ENCODE results near the gene CACTIN. TPM values are rescaled to one million over a fixed set of nuclear protein-coding genes. Genes with fewer than 3 reads are reported as not detected.

The CACTIN gene
- total RNA-seq, 4 donors from 2014 or later = 6.8 to 28.4 (median 20.7) TPM

DNA sequence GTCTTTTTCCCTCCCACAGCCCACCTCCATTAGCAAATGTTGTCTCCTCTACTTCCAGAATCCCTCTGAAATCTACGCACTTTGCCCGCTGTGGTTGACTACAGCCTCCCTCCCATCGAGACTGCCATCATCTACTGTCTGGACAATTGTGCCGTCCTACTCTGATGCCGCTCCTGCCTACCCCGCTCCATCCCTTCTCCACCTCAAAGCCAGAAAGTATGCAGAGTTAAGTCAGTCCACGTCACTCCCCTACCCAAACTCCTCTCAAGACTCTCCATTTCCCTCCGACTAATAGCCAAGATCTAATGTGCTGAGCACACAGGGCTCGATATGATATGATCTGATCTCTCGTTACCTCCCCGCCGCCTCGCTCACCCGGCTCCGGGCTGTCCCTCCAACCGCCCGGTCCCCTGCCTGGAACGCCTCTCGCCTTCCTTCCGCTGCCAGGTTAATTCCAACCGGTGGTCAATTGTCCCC lies 556 bp downstream of the CACTIN start:
- Histone ChIP-seq H3K27ac (peak overlapping the region; percentile 91 to 92), H3K9me3 (no peaks in the 10 kb centered on the region), H3K36me3 (no peaks in the 10 kb centered on the region), H3K4me3 (peak overlapping the region; percentile 87 to 89), H3K4me1 (peaks cover 7 to 10% of the 10 kb centered on the region in 2 donors), H3K27me3 (no peaks in the 10 kb centered on the region)
- intact Hi-C loops (cut with DNase I; ENCODE audit: low total_unique reads) = no loop called here
- TF ChIP-seq, protein P1, sequence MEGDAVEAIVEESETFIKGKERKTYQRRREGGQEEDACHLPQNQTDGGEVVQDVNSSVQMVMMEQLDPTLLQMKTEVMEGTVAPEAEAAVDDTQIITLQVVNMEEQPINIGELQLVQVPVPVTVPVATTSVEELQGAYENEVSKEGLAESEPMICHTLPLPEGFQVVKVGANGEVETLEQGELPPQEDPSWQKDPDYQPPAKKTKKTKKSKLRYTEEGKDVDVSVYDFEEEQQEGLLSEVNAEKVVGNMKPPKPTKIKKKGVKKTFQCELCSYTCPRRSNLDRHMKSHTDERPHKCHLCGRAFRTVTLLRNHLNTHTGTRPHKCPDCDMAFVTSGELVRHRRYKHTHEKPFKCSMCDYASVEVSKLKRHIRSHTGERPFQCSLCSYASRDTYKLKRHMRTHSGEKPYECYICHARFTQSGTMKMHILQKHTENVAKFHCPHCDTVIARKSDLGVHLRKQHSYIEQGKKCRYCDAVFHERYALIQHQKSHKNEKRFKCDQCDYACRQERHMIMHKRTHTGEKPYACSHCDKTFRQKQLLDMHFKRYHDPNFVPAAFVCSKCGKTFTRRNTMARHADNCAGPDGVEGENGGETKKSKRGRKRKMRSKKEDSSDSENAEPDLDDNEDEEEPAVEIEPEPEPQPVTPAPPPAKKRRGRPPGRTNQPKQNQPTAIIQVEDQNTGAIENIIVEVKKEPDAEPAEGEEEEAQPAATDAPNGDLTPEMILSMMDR (IDR thresholded peaks at IDR 0.05) = no peak
- DNase-seq = no peak

DNA sequence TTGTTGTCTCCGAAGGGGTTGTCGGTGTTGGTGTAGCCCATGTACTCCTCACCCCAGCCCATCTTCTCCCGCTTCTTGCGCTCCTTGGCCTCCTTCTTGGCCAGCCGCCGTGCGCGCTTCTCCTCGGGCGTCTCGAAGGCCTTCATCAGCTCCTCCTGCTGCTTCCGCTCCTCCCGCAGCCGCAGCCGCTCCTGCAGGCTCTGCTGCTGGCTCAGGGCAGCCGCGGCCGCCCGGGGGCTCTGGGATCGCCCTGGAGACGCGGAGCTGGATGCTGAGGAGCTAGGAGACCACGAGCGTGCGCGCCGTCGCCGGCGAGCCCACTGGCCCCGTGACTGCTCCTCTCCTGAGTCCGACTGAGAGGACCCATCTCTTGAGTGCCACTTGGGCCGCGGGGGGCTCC lies 2.9 kb downstream of the CACTIN start:
- Histone ChIP-seq H3K4me1 (peaks cover 7 to 10% of the 10 kb centered on the region in 2 donors), H3K27me3 (no peaks in the 10 kb centered on the region), H3K27ac (no peak overlapping the region), H3K9me3 (no peaks in the 10 kb centered on the region), H3K36me3 (no peaks in the 10 kb centered on the region), H3K4me3 (no peak overlapping the region)
- intact Hi-C loops (cut with DNase I; ENCODE audit: low total_unique reads) = no loop called here
- TF ChIP-seq POLR2A (IDR thresholded peaks at IDR 0.05) = no peak
- DNase-seq = no peak

DNA sequence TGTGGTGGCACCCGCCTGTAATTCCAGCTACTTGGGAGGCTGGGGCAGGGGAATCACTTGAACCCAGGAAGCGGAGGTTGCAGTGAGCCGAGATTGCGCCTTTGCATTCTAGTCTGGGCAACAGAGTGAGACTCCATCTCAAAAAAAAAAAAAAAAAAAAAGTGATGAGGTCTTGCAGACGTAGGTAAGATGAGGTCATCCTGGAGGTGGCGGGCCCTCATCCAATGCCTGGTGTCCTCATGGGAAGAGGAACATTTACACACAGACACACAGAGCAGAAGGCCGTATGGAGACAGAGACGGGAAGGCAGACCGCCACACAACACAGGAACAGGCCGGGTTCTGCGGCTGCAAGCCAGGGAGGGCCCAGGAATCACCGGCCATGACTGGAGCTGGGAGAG lies 4.4 kb downstream of the CACTIN start:
- Histone ChIP-seq H3K27ac (no peak overlapping the region), H3K36me3 (no peaks in the 10 kb centered on the region), H3K4me3 (no peak overlapping the region), H3K4me1 (peaks cover 7 to 10% of the 10 kb centered on the region in 2 donors), H3K27me3 (no peaks in the 10 kb centered on the region), H3K9me3 (no peaks in the 10 kb centered on the region)
- intact Hi-C loops (cut with DNase I; ENCODE audit: low total_unique reads) = no loop called here
- no peak for DNase-seq
- TF ChIP-seq, protein P1 (IDR thresholded peaks at IDR 0.05) = no peak
- TF ChIP-seq POLR2A (IDR thresholded peaks at IDR 0.05) = no peak

DNA sequence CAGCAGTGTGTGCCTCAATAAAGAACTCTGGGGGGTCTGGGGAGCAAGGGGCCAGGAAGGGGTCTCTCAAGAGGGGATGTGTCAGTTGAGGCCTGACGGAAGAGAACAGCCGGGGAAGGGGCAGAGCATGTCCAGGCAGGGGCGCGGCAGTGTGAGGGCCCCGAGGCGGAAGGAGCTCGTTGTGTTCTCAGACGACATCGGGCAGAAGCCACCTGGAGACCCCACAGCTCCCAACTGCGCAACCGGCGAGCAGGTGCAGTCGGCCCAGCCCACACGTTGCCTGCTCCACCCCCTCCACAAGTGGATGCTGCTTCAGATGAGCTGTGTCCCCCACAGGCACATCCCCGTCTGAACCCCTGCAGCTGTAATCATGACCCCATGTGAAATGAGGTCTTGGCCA lies 4.9 kb downstream of the CACTIN start:
- peaks cover 7 to 10% of the 10 kb centered on the region in 2 donors for H3K4me1 ChIP-seq
- intact Hi-C loops (cut with DNase I; ENCODE audit: low total_unique reads) = no loop called here
- H3K36me3 ChIP-seq = no peaks in the 10 kb centered on the region

DNA sequence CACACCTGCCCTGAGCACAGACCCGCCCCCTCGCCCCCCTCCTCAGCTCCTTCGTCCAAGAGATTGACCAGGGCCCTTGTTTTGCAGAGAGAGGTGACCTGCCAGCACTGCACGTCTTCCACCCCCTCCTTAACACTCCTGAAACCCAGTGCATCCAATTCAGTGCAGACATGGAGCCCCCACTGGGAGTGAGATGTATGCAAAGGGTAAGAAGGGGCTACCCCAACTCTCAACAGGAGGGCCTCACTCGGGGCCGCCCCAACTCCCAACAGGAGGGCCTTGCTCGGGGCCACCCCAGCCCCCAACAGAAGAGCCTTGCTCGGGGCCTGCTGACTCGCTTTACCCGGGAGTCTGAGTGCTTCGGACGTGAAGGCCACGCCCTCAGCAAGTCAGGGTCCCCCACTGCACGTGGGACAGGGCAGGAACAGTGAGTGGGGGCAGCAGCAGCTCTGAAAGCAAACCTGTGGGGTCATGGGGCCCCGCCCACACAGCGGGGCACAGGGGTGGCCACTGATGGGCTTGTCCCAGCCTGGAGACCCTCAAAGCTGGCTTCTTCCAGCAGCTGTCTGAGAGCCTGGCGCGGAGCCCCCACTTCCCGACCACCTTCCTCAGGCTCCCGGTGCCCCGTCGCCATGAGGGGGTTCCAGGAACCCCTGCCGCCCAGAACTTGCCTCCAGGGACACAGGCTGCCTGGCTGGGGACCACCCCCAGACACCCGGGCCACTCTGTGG lies 5.6 kb downstream of the CACTIN start:
- H3K4me1 ChIP-seq = peaks cover 7 to 10% of the 10 kb centered on the region in 2 donors
- TF ChIP-seq POLR2A (IDR thresholded peaks at IDR 0.05) = no peak
- TF ChIP-seq, protein P1 (IDR thresholded peaks at IDR 0.05) = no peak

More for the DNA sequence above, 4.9 kb downstream of the CACTIN start:
- Histone ChIP-seq H3K27ac (no peak overlapping the region), H3K4me3 (no peak overlapping the region), H3K9me3 (no peaks in the 10 kb centered on the region), H3K27me3 (no peaks in the 10 kb centered on the region)
- DNase-seq = no peak
- TF ChIP-seq POLR2A (IDR thresholded peaks at IDR 0.05) = no peak
- TF ChIP-seq, protein P1 (IDR thresholded peaks at IDR 0.05) = no peak

More for the DNA sequence above, 5.6 kb downstream of the CACTIN start:
- no peaks in the 10 kb centered on the region for H3K27me3 ChIP-seq
- no peak for DNase-seq
- intact Hi-C loops (cut with DNase I; ENCODE audit: low total_unique reads) = no loop called here
- H3K4me3 ChIP-seq = no peak overlapping the region
- H3K36me3 ChIP-seq = no peaks in the 10 kb centered on the region
- no peak overlapping the region for H3K27ac ChIP-seq
- H3K9me3 ChIP-seq = no peaks in the 10 kb centered on the region

All from uterus (tissue), 4 donors.